ENCODE data around the gene OGFR.

OGFR gene

DNA sequence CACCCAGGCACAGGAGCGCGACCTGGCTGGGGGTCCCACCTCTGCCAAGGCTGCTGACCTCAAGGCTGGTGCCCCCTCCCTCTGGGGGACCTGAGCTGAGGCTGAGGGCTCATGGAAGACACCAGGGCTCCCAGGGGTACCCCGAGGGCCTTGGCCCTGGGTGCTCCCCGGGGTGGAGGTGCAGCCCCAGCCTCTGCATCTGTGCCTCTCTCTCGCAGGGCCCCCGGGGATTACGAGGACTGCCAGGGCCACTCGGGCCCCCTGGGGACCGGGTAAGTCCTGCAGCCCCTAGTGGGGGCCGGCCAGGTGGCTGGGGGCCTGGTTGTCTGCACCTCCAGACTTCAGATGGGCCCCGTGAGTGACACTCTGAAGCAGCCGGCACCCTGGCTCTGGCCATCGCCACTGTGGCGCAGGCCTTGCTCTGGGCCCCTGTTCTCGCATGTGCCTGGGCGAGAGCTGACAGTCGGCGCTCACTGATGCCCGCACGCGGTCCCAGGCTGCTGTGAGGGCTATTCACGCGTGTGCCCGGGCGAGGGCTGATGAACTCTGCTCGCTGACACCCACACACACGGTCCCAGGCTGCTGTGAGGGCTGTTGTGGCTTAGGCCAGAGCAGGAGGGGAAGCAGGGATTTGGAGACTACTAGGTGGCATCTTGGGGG, 21.5 kb downstream of the OGFR start:
- TF ChIP-seq POLR2AphosphoS5 (IDR thresholded peaks at IDR 0.05; ENCODE audit: low read depth, low read length) (no peak), POLR2A (IDR thresholded peaks at IDR 0.05; ENCODE audit: low read depth, low read length) (no peak), TAF1 (IDR thresholded peaks at IDR 0.05; ENCODE audit: borderline replicate concordance, low read depth, low read length) (no peak)
- FAIRE-seq (no peak), DNase-seq (ENCODE audit: insufficient read length) (no peak)

DNA sequence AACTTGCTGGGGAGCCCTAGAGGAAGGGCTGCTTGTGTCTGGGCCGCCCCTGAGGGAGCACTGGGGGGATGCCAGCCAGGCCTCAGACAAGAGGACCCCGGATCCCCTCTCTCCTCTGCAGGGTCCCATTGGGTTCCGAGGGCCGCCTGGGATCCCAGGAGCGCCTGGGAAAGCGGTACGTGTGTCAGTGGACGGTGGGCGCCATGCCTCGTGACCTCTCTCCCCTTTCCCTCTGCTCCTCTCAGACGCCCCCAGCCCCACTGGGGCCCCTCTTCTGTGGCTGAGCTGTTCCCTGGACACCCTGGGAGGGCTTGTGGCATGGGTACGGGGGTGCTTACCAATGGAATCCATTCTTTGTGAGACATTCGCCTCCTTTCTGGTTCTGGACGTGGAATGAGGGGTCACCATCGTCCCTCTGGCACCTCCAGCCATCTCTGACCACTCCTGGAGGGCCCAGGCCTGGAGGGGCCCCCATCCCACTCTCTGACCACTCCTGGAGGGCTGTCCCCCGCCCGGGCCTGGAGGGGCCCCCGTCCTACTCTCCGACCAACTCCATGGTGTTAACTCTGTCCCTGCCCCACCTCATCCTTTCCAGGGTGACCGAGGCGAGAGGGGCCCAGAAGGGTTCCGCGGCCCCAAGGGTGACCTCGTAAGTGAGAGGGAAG, 22.1 kb downstream of the OGFR start:
- FAIRE-seq, result no peak
- no peak for DNase-seq (ENCODE audit: insufficient read length)

GRCh38 chr20:62827311-62828038, 22.8 kb downstream of the OGFR start:
- DNase-seq (ENCODE audit: insufficient read length) (no peak), FAIRE-seq (no peak)
- TF ChIP-seq TAF1 (IDR thresholded peaks at IDR 0.05; ENCODE audit: borderline replicate concordance, low read depth, low read length) (no peak), POLR2A (IDR thresholded peaks at IDR 0.05; ENCODE audit: low read depth, low read length) (no peak), POLR2AphosphoS5 (IDR thresholded peaks at IDR 0.05; ENCODE audit: low read depth, low read length) (no peak)

More for the DNA sequence above, 22.1 kb downstream of the OGFR start:
- TF ChIP-seq POLR2AphosphoS5 (IDR thresholded peaks at IDR 0.05; ENCODE audit: low read depth, low read length) (no peak), POLR2A (IDR thresholded peaks at IDR 0.05; ENCODE audit: low read depth, low read length) (no peak), TAF1 (IDR thresholded peaks at IDR 0.05; ENCODE audit: borderline replicate concordance, low read depth, low read length) (no peak)

- DNase-seq (ENCODE audit: insufficient read length), result no peak
These were observed 23.4 kb downstream of the OGFR start for GRCh38 chr20:62828051-62828450.

DNA sequence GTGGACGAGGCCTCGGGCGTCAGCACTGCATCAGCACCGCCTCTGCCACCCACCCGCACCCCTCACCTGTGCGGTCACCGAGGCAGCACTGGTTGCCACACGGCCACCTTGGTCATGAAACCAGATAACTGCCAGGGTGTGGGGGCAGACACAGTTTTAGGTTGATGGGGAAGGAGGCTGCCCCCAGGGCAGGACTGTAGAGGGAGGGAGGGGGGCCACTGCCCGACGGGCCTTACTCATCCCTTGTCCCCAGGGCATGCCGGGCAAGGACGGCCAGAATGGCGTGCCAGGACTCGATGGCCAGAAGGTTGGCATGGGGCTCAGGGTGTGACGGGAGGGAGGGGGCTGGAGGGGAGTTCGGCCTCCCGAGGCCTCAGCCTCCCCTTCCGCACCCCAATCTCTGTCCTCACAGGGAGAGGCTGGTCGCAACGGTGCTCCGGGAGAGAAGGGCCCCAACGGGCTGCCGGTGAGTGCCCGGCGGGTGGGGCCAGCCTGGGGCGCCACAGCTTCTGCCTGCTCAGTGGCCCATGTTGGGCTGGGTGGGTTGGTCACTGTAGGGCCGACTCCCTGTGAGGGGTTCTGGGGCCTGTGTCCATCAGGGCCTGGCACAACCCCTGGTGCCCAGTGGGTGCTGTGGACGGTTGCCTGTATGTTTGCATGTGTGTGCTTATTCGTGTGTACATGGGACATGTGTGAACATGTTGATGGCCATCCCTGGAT, 24.0 kb downstream of the OGFR start:
- DNase-seq (ENCODE audit: insufficient read length) (no peak), FAIRE-seq (no peak)
- no peak for TF ChIP-seq TAF1 (IDR thresholded peaks at IDR 0.05; ENCODE audit: borderline replicate concordance, low read depth, low read length)
- no peak for TF ChIP-seq POLR2A (IDR thresholded peaks at IDR 0.05; ENCODE audit: low read depth, low read length)
- no peak for TF ChIP-seq POLR2AphosphoS5 (IDR thresholded peaks at IDR 0.05; ENCODE audit: low read depth, low read length)

More at GRCh38 chr20:62828051-62828450, 23.4 kb downstream of the OGFR start:
- TF ChIP-seq TAF1 (IDR thresholded peaks at IDR 0.05; ENCODE audit: borderline replicate concordance, low read depth, low read length) (no peak), POLR2AphosphoS5 (IDR thresholded peaks at IDR 0.05; ENCODE audit: low read depth, low read length) (no peak), POLR2A (IDR thresholded peaks at IDR 0.05; ENCODE audit: low read depth, low read length) (no peak)
- FAIRE-seq, result no peak

- no peak for FAIRE-seq
- TF ChIP-seq POLR2AphosphoS5 (IDR thresholded peaks at IDR 0.05; ENCODE audit: low read depth, low read length), result no peak
- no peak for TF ChIP-seq POLR2A (IDR thresholded peaks at IDR 0.05; ENCODE audit: low read depth, low read length)
- TF ChIP-seq TAF1 (IDR thresholded peaks at IDR 0.05; ENCODE audit: borderline replicate concordance, low read depth, low read length), result no peak
- no peak for DNase-seq (ENCODE audit: insufficient read length)
These were observed 24.9 kb downstream of the OGFR start for GRCh38 chr20:62829231-62830230.

DNA sequence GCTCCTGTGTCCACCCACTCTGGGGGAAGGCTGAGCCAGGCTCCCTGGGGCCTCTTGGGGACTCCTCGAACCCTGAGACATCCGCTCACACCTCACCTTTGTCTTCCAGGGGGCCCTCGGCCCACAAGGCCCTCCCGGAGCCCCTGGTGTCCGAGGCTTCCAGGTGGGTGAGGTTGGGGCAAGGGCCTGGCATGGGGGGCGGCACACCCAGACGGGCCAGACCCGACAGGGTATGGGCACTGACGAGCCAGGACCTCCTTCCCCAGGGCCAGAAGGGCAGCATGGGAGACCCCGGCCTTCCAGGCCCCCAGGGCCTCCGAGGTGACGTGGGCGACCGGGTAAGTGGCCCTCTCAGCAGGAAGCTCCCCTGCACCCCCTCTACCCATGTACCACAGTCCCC, 25.6 kb downstream of the OGFR start:
- DNase-seq (ENCODE audit: insufficient read length) (no peak), FAIRE-seq (no peak)
- TF ChIP-seq POLR2AphosphoS5 (IDR thresholded peaks at IDR 0.05; ENCODE audit: low read depth, low read length), result no peak
- TF ChIP-seq TAF1 (IDR thresholded peaks at IDR 0.05; ENCODE audit: borderline replicate concordance, low read depth, low read length), result no peak
- no peak for TF ChIP-seq POLR2A (IDR thresholded peaks at IDR 0.05; ENCODE audit: low read depth, low read length)

GRCh38 chr20:62830821-62831220, 26.2 kb downstream of the OGFR start:
- no peak for TF ChIP-seq POLR2A (IDR thresholded peaks at IDR 0.05; ENCODE audit: low read depth, low read length)
- no peak for TF ChIP-seq POLR2AphosphoS5 (IDR thresholded peaks at IDR 0.05; ENCODE audit: low read depth, low read length)
- no peak for TF ChIP-seq TAF1 (IDR thresholded peaks at IDR 0.05; ENCODE audit: borderline replicate concordance, low read depth, low read length)
- no peak for DNase-seq (ENCODE audit: insufficient read length)
- FAIRE-seq, result no peak

DNA sequence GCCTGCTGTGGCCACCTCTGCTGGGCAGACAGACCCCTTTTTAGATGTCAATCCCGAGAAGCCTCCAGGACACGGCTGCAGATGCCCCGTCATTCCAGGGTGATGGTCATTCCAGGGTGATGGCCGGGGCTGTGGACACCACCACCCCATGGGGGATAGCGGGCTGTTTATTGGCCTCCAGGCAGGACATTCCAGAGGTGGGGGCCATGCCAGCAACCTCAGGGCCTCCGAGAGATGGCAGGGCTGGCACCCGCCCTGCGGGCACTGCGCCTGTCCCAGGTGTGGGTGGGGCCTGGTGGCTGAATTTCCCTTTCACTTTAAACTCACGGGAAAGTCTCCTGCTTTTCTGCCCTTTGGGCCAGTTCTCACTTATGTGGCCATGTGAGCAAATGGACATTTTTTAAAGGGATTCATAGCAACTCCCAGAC, 26.7 kb downstream of the OGFR start:
- no peak for DNase-seq (ENCODE audit: insufficient read length)
- no peak for TF ChIP-seq TAF1 (IDR thresholded peaks at IDR 0.05; ENCODE audit: borderline replicate concordance, low read depth, low read length)
- no peak for TF ChIP-seq POLR2A (IDR thresholded peaks at IDR 0.05; ENCODE audit: low read depth, low read length)
- no peak for TF ChIP-seq POLR2AphosphoS5 (IDR thresholded peaks at IDR 0.05; ENCODE audit: low read depth, low read length)
- no peak for FAIRE-seq

GRCh38 chr20:62831854-62832211, 27.2 kb downstream of the OGFR start:
- no peak for TF ChIP-seq TAF1 (IDR thresholded peaks at IDR 0.05; ENCODE audit: borderline replicate concordance, low read depth, low read length)
- TF ChIP-seq POLR2AphosphoS5 (IDR thresholded peaks at IDR 0.05; ENCODE audit: low read depth, low read length), result no peak
- no peak for TF ChIP-seq POLR2A (IDR thresholded peaks at IDR 0.05; ENCODE audit: low read depth, low read length)
- no peak for DNase-seq (ENCODE audit: insufficient read length)
- no peak for FAIRE-seq

Measured in GM12892 (cell line).